Stimulated activated CD8-positive, alpha-beta memory T cell treated with anti-CD3 and anti-CD28 coated beads, Interleukin-7, amount 100 ng/mL, for 48 hours (primary cell): ENCODE measurements around the gene TTC9.

Source experiments
- DNase-seq, 2 donors: peaks; one replicate each; pipeline ENCODE4 v3.0.0-alpha.2; 2020; ENCODE audit warnings: low read depth in 1 of 2; ENCODE audit errors: extremely low read depth in 1 of 2

TTC9 gene

GRCh38 chr14:70711451-70711850 is 69.7 kb downstream of the TTC9 start:
- no peak for DNase-seq

- DNase-seq = no peak
These were observed 71.4 kb downstream of the TTC9 start for GRCh38 chr14:70713096-70713495.

GRCh38 chr14:70713511-70713916 is 71.8 kb downstream of the TTC9 start:
- no peak for DNase-seq

GRCh38 chr14:70714055-70714550 is 72.4 kb downstream of the TTC9 start:
- peak in 1 of 2 donors; percentile 7 for DNase-seq

- DNase-seq = no peak
These were observed 74.8 kb downstream of the TTC9 start for GRCh38 chr14:70716483-70716882.

- DNase-seq = no peak
These were observed 75.2 kb downstream of the TTC9 start for GRCh38 chr14:70716958-70717357.

GRCh38 chr14:70718383-70719118 is 76.8 kb downstream of the TTC9 start:
- no peak for DNase-seq

- no peak for DNase-seq
These were observed 79.8 kb downstream of the TTC9 start for GRCh38 chr14:70721542-70721941.

GRCh38 chr14:70722418-70722817 is 80.7 kb downstream of the TTC9 start:
- no peak for DNase-seq

GRCh38 chr14:70723276-70723675 is 81.6 kb downstream of the TTC9 start:
- DNase-seq = no peak

GRCh38 chr14:70724110-70724509 is 82.4 kb downstream of the TTC9 start:
- no peak for DNase-seq

GRCh38 chr14:70724944-70725343 is 83.2 kb downstream of the TTC9 start:
- DNase-seq = no peak
